WTC11 (cell line): ENCODE results near the gene LAMA1. TPM values are rescaled to one million over a fixed set of nuclear protein-coding genes. Genes with fewer than 3 reads are reported as not detected.

Source experiments
- ATAC-seq: fragments of 200-7000 bp; cut with Tn5 transposase; 2 replicates; pipeline ENCODE4 v1.10.0; 2021; ENCODE audit warnings: mild to moderate bottlenecking, moderate library complexity
- CTCF ChIA-PET: fragments of 300-600 bp; sonication (Branson Sonifier 250); formaldehyde crosslinking; loops from one replicate; lab custom pipeline; 2021; ENCODE audit warnings: antibody characterized with exemption; lab: Charles Lee
- POLR2A ChIA-PET: fragments of 350-600 bp; sonication (Branson Sonifier 250); formaldehyde crosslinking; loops from one replicate; lab custom pipeline; 2021; ENCODE audit warnings: antibody characterized with exemption; lab: Charles Lee
- DNase-seq: peaks from one replicate; pipeline ENCODE4 v3.0.0; 2021; ENCODE audit warnings: low spot score
- H3K27ac Mint-ChIP-seq: 2 replicates; pipeline ENCODE4 v1.8.0; 2021; ENCODE audit warnings: mixed read lengths
- H3K27me3 Mint-ChIP-seq: 2 replicates; pipeline ENCODE4 v1.8.0; 2021; ENCODE audit warnings: low read depth, mild to moderate bottlenecking, moderate library complexity, mixed read lengths
- H3K36me3 Mint-ChIP-seq: 2 replicates; pipeline ENCODE4 v1.8.0; 2021; ENCODE audit warnings: mixed read lengths
- H3K4me1 Mint-ChIP-seq: 2 replicates; pipeline ENCODE4 v1.8.0; 2022; ENCODE audit warnings: mixed read lengths
- H3K4me3 Mint-ChIP-seq: 2 replicates; pipeline ENCODE4 v1.8.0; 2021; ENCODE audit warnings: mild to moderate bottlenecking, moderate library complexity, mixed read lengths
- H3K9me3 Mint-ChIP-seq: 2 replicates; pipeline ENCODE4 v1.8.0; 2021; ENCODE audit warnings: mixed read lengths
- CBFB ChIP-seq: sonication (generic); formaldehyde crosslinking; IDR thresholded peaks from 2 replicates; pipeline ENCODE4 v1.8.1; 2022; ENCODE audit warnings: mild to moderate bottlenecking, low read depth, missing genetic modification reagents
- E2F4 ChIP-seq: sonication (generic); formaldehyde crosslinking; IDR thresholded peaks from 2 replicates; pipeline ENCODE4 v1.8.1; 2022; ENCODE audit warnings: low read depth, mild to moderate bottlenecking, moderate library complexity, missing genetic modification reagents, borderline replicate concordance
- E2F5 ChIP-seq: sonication (generic); formaldehyde crosslinking; IDR thresholded peaks from 2 replicates; pipeline ENCODE4 v1.8.1; 2022; ENCODE audit warnings: mild to moderate bottlenecking, moderate library complexity, missing genetic modification reagents
- ELF4 ChIP-seq: sonication (generic); formaldehyde crosslinking; IDR thresholded peaks from 2 replicates; pipeline ENCODE4 v1.8.1; 2022; ENCODE audit warnings: low read depth, mild to moderate bottlenecking, moderate library complexity, missing genetic modification reagents
- ESRRA ChIP-seq: sonication (generic); formaldehyde crosslinking; IDR thresholded peaks from 2 replicates; pipeline ENCODE4 v1.8.1; 2022; ENCODE audit warnings: mild to moderate bottlenecking, missing genetic modification reagents, borderline replicate concordance
- FOXJ3 ChIP-seq: sonication (generic); formaldehyde crosslinking; IDR thresholded peaks from 2 replicates; pipeline ENCODE4 v1.9.0; 2021; ENCODE audit warnings: missing genetic modification reagents, mild to moderate bottlenecking, borderline replicate concordance
- GRHL2 ChIP-seq: fragments of 250-450 bp; sonication (Bioruptor Pico); IDR thresholded peaks from 2 replicates; pipeline ENCODE4 v1.8.0; 2022; ENCODE audit warnings: mild to moderate bottlenecking, moderate library complexity; ENCODE audit not compliant: insufficient replicate concordance, severe bottlenecking
- IRF2 ChIP-seq: sonication (generic); formaldehyde crosslinking; IDR thresholded peaks from 2 replicates; pipeline ENCODE4 v1.8.0; 2022; ENCODE audit warnings: low read depth, missing genetic modification reagents, borderline replicate concordance
- MXD4 ChIP-seq: fragments of 250-450 bp; sonication (Bioruptor Pico); IDR thresholded peaks from 2 replicates; pipeline ENCODE4 v1.8.0; 2021; ENCODE audit warnings: mild to moderate bottlenecking, moderate library complexity, borderline replicate concordance
- NFE2L1 ChIP-seq: sonication (generic); formaldehyde crosslinking; IDR thresholded peaks from 2 replicates; pipeline ENCODE4 v1.8.1; 2023; ENCODE audit warnings: missing genetic modification reagents
- NFYB ChIP-seq: sonication (generic); formaldehyde crosslinking; conservative IDR thresholded peaks from 2 replicates; pipeline ENCODE4 v1.8.0; 2022; ENCODE audit warnings: low read depth, missing genetic modification reagents
- NR3C1 ChIP-seq: sonication (generic); formaldehyde crosslinking; conservative IDR thresholded peaks from 2 replicates; pipeline ENCODE4 v1.8.1; 2023; ENCODE audit warnings: low read depth, mild to moderate bottlenecking, missing genetic modification reagents
- PREB ChIP-seq: sonication (generic); formaldehyde crosslinking; IDR thresholded peaks from 2 replicates; pipeline ENCODE4 v1.8.1; 2022; ENCODE audit warnings: mild to moderate bottlenecking, missing genetic modification reagents, moderate library complexity, borderline replicate concordance
- RELA ChIP-seq: sonication (generic); formaldehyde crosslinking; IDR thresholded peaks from 2 replicates; pipeline ENCODE4 v1.8.1; 2022; ENCODE audit warnings: missing genetic modification reagents, mild to moderate bottlenecking, borderline replicate concordance
- SMAD3 ChIP-seq: sonication (generic); formaldehyde crosslinking; IDR thresholded peaks from 2 replicates; pipeline ENCODE4 v1.8.0; 2022; ENCODE audit warnings: missing genetic modification reagents, mild to moderate bottlenecking, borderline replicate concordance
- SP1 ChIP-seq: sonication (generic); formaldehyde crosslinking; conservative IDR thresholded peaks from 2 replicates; pipeline ENCODE4 v1.8.1; 2022; ENCODE audit warnings: missing genetic modification reagents
- ZBTB21 ChIP-seq: sonication (generic); formaldehyde crosslinking; IDR thresholded peaks from 2 replicates; pipeline ENCODE4 v1.8.1; 2023; ENCODE audit warnings: mild to moderate bottlenecking, missing genetic modification reagents, borderline replicate concordance
- ZMAT4 ChIP-seq: fragments of 250-450 bp; sonication (Bioruptor Pico); IDR thresholded peaks from 2 replicates; pipeline ENCODE4 v1.9.0; 2021; ENCODE audit warnings: mild to moderate bottlenecking
- ZNF232 ChIP-seq: sonication (generic); formaldehyde crosslinking; IDR thresholded peaks from 2 replicates; pipeline ENCODE4 v1.8.0; 2022; ENCODE audit warnings: mild to moderate bottlenecking, missing genetic modification reagents
- ZNF317 ChIP-seq: sonication (generic); formaldehyde crosslinking; IDR thresholded peaks from 2 replicates; pipeline ENCODE4 v1.8.1; 2023; ENCODE audit warnings: low read depth, mild to moderate bottlenecking, moderate library complexity, missing genetic modification reagents, borderline replicate concordance
- ZNF423 ChIP-seq: fragments of 250-450 bp; sonication (Bioruptor Pico); IDR thresholded peaks from 2 replicates; pipeline ENCODE4 v2.1.2; 2022; ENCODE audit warnings: mild to moderate bottlenecking, moderate library complexity
- total RNA-seq: library from RNA; stranded (reverse); gene quantifications from 3 replicates; pipeline ENCODE4 v1.2.3, GENCODE V29; 2021
- TF ChIP-seq, protein P1 (sequence below): sonication (generic); formaldehyde crosslinking; IDR thresholded peaks from 2 replicates; pipeline ENCODE4 v1.8.0; 2022; ENCODE audit warnings: mild to moderate bottlenecking, missing genetic modification reagents
- TF ChIP-seq, protein P2 (sequence below): fragments of 250-450 bp; sonication (Bioruptor Pico); IDR thresholded peaks from 2 replicates; pipeline ENCODE4 v1.9.0; 2021; ENCODE audit warnings: moderate library complexity, mild to moderate bottlenecking, inconsistent platforms, borderline replicate concordance
- TF ChIP-seq, protein P3 (sequence below): sonication (generic); formaldehyde crosslinking; IDR thresholded peaks from 2 replicates; pipeline ENCODE4 v1.8.0; 2023; ENCODE audit warnings: missing genetic modification reagents

LAMA1 gene
- total RNA-seq, 1 experiment from 2014 or later, result 50.7 TPM

- peaks cover 6% of the 10 kb centered on the region; the same call in 1 of the 2 replicates for H3K4me1 Mint-ChIP-seq
- no peaks in the 10 kb centered on the region for H3K9me3 Mint-ChIP-seq
- H3K4me3 Mint-ChIP-seq, result no peak overlapping the region
- H3K27me3 Mint-ChIP-seq, result no peaks in the 10 kb centered on the region
- TF ChIP-seq ZBTB21 (CRISPR knock-in tag) (no peak), E2F4 (no peak), ZNF317 (no peak), SP1 (CRISPR knock-in tag) (no peak), RELA (CRISPR knock-in tag) (no peak), PREB (CRISPR knock-in tag) (no peak)
- TF ChIP-seq, protein P1, sequence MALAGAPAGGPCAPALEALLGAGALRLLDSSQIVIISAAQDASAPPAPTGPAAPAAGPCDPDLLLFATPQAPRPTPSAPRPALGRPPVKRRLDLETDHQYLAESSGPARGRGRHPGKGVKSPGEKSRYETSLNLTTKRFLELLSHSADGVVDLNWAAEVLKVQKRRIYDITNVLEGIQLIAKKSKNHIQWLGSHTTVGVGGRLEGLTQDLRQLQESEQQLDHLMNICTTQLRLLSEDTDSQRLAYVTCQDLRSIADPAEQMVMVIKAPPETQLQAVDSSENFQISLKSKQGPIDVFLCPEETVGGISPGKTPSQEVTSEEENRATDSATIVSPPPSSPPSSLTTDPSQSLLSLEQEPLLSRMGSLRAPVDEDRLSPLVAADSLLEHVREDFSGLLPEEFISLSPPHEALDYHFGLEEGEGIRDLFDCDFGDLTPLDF, result no peak
- DNase-seq (no peak), ATAC-seq (no peak)
- CTCF ChIA-PET, result no interaction called here
- no peak overlapping the region for H3K27ac Mint-ChIP-seq
- peaks cover 37% of the 10 kb centered on the region for H3K36me3 Mint-ChIP-seq
- POLR2A ChIA-PET, result interaction anchor here (0.5 kb wide), 1 partner anchor 111 kb away, joined by 5 read pairs; no protein-coding TSS in a partner anchor
Observed at GRCh38 chr18:6983366-6983765, 134.2 kb downstream of the LAMA1 start.

DNA sequence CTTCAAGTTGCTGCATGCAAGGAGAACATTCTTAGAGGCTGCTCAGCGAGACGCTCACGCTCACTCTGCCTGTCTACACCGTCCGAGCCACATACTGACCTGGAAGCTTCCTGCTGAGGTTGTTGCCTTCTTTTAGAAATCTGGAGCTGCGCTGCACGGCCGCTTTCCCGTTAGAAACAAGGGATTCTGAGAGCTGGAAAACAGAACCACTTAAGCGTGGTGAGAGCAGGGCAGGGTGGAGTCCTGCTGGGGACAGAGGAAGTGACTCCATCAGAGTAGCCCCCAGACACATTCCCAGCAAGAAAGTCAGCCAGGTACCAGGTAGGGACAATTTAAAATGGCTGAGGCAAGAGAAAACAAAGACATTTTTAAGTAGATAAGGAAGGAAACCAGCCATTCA is 135.2 kb downstream of the LAMA1 start:
- H3K36me3 Mint-ChIP-seq, result peaks cover 46% of the 10 kb centered on the region
- CTCF ChIA-PET, result no interaction called here

GRCh38 chr18:6980363-6980762 is 137.2 kb downstream of the LAMA1 start:
- peaks cover 6% of the 10 kb centered on the region; the same call in 1 of the 2 replicates for H3K4me1 Mint-ChIP-seq
- ChIA-PET POLR2A (interaction anchor here (0.6 kb wide), 1 partner anchor 52 kb away, joined by 4 read pairs; no protein-coding TSS in a partner anchor), CTCF (no interaction called here)
- no peak for DNase-seq
- no peak overlapping the region for H3K27ac Mint-ChIP-seq
- ATAC-seq, result no peak
- no peak overlapping the region for H3K4me3 Mint-ChIP-seq
- H3K9me3 Mint-ChIP-seq, result no peaks in the 10 kb centered on the region
- H3K27me3 Mint-ChIP-seq, result no peaks in the 10 kb centered on the region
- H3K36me3 Mint-ChIP-seq, result peaks cover 49% of the 10 kb centered on the region
- no peak for TF ChIP-seq ZNF423 (CRISPR knock-in tag)
- no peak for TF ChIP-seq NFYB (CRISPR knock-in tag)
- TF ChIP-seq IRF2 (CRISPR knock-in tag), result no peak
- TF ChIP-seq GRHL2, result no peak
- no peak for TF ChIP-seq CBFB (CRISPR knock-in tag)
- TF ChIP-seq ELF4 (CRISPR knock-in tag), result no peak
- no peak for TF ChIP-seq SMAD3 (CRISPR knock-in tag)
- TF ChIP-seq MXD4 (CRISPR knock-in tag), result no peak
- TF ChIP-seq FOXJ3, result no peak
- no peak for TF ChIP-seq NR3C1 (CRISPR knock-in tag)
- TF ChIP-seq ZNF232, result no peak
- TF ChIP-seq, protein P2, sequence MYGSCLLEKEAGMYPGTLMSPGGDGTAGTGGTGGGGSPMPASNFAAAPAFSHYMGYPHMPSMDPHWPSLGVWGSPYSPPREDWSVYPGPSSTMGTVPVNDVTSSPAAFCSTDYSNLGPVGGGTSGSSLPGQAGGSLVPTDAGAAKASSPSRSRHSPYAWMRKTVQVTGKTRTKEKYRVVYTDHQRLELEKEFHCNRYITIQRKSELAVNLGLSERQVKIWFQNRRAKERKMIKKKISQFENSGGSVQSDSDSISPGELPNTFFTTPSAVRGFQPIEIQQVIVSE (CRISPR knock-in tag), result no peak
- no peak for TF ChIP-seq ESRRA (CRISPR knock-in tag)
- no peak for TF ChIP-seq E2F5 (CRISPR knock-in tag)

More for the DNA sequence above, 135.2 kb downstream of the LAMA1 start:
- DNase-seq, result no peak
- POLR2A ChIA-PET, result no interaction called here
- H3K4me3 Mint-ChIP-seq, result no peak overlapping the region
- TF ChIP-seq NFE2L1 (CRISPR knock-in tag), result no peak
- TF ChIP-seq SMAD3 (CRISPR knock-in tag), result no peak
- TF ChIP-seq ZMAT4 (CRISPR knock-in tag), result no peak
- TF ChIP-seq ZNF317, result no peak
- TF ChIP-seq, protein P3, sequence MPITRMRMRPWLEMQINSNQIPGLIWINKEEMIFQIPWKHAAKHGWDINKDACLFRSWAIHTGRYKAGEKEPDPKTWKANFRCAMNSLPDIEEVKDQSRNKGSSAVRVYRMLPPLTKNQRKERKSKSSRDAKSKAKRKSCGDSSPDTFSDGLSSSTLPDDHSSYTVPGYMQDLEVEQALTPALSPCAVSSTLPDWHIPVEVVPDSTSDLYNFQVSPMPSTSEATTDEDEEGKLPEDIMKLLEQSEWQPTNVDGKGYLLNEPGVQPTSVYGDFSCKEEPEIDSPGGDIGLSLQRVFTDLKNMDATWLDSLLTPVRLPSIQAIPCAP (CRISPR knock-in tag), result no peak
- TF ChIP-seq, all 79 proteins: peak for 0
- no peak overlapping the region; the same call in 1 of the 2 replicates for H3K27ac Mint-ChIP-seq
- H3K27me3 Mint-ChIP-seq, result no peaks in the 10 kb centered on the region
- peaks cover 6% of the 10 kb centered on the region; the same call in 1 of the 2 replicates for H3K4me1 Mint-ChIP-seq
- peak; percentile 75 for ATAC-seq
- no peaks in the 10 kb centered on the region for H3K9me3 Mint-ChIP-seq
